Myocyte (in vitro differentiated cells): ENCODE data around the gene TCEA3. TPM values are rescaled to one million over a fixed set of nuclear protein-coding genes. Genes with fewer than 3 reads are reported as not detected.
"Not testable (repeated sequence)": the region's sequence is repeated elsewhere in the genome, so short reads cannot be mapped to it uniquely, and the experiment has no call there.

ENCODE experiments used
- DNase-seq: peaks from one replicate; pipeline ENCODE4 v3.0.0-alpha.2; 2012; ENCODE audit warnings: low read depth
- total RNA-seq: library from RNA; depleted of rRNA; stranded (reverse); fragments of >200 nt; gene quantifications from 2 replicates; pipeline ENCODE4 v1.2.3, GENCODE V29; 2014

TCEA3 gene
- total RNA-seq, 1 donor from 2014 or later, result 6.8 TPM

DNA sequence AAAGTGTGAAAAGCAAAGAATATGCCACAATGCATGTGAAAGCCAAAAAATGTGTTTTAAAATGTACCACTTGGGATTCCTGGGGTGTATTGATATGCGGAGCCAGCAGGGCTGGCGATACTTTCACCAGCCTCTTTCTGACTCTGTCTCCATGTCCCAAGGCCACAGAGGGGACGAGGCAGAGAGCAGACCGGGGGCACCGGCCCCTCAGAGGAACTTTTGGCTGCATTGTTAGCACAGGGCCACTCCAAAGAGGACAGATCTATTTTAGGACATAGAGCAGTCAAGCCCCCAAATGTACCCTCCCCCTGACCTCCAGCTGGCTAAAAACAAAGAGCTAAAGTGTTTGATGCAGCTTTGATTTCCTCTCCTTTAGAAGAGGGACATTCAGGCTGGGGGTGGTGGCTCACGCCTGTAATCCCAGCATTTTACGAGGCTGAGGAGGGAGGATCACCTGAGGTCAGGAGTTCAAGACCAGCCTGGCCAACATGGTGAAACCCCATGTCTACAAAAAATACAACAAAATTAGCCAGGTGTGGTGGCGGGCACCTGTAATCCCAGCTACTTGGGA is 29.3 kb downstream of the TCEA3 start:
- DNase-seq, result no peak

DNA sequence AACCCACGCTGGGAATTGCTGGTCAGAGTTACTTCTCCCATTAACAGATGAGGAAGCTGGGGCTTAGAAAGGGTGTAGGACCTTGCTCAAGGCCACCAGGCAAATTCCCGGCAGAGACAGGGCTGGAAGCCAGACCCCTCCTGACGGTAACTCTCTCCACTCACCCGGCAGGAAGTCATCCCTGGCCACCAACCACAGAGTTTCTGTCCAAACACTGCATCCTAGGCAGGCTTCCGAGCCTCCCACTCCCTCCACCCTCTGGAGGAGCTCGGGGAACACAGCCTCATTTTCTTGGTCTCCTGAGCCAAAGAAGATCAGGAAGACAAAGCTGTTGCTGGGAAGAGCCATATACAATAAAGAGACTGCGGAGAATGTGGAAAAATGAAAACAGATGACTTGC is 29.9 kb downstream of the TCEA3 start:
- DNase-seq, result peak; percentile 57

DNA sequence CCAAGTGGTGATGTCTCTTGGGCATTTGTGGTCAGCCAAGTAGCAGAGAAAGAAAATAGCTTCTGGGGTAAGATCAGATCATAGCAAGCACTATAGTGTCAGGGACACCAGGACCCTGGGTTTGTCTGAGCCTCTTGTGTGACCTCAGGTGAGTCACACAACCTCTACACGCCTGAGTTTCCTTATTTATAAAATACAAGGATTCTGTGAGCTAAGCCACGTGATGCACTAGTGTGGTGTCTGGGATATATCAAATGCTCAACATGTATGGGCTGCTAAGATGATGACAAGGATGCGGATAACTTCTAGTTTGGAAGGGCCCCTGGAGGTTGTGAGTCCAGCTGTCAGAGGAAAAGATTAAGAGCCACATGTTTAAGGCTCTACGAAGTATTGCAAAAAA is 30.4 kb downstream of the TCEA3 start:
- no peak for DNase-seq

DNA sequence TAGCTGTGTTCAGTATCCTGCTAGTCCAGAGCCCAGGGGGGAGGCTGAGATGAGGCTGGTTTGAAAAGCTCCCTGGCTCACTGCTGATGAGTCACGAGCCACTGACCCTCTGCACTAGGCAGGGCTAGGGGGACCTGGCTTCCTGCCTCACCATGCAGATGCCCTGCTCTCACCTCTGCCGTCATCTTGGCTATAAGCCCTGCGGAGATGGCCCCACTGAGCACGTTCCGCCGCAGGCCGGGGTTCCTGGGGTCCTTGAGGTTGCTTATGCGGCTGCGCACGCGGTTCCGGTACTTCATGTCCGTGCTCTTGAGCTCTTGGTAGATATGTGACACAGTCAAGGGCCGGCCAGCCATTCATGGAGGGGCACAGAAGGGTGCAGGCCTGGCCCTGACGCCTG is 30.8 kb downstream of the TCEA3 start:
- no peak for DNase-seq

DNA sequence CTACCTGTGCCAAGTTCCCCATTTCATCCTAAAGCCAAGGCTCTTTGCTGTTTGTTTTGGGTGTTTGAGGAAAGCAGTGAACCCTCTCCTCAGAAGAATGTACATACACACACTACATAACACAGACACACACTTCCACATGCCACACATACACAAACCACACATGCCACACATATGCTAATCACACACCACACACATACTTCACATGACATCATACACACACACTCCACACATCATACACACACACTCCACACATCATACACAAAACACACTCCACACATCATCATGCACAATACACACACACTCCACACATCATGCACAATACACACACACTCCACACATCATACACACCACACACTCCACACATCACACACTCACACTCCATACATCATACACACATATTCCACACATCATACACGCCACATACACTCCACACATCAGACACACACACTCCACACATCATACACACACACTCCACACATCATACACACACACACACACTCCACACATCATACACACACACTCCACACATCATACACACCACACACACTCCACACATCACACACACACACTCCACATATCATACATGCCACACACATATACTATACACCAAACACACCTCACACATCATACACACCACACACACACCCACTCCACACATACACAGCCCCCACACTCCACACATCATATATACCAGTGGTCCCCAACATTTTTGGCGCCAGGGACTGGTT is 32.3 kb downstream of the TCEA3 start:
- DNase-seq, result no peak

DNA sequence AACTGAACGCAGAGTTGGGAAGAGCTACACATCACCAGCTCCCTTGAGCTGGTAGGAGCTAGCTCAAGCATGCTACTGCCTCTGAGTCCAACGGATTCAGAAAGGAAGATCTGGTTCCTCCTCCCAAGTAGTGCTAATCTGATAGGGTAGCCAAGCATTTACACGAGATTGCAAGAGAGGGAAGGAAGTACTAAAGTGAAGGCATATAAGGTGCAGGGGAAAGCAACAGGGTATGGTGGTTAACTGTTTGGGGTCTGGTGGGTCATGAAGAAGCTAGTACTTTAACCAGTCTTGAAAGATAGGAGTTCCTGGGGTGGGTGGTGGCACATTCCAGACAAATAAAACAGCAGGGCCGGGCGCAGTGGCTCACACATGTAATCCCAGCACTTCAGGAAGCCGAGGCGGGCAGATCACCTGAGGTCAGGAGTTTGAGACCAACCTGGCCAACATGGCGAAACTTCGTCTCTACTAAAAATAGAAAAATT is 34.7 kb downstream of the TCEA3 start:
- no peak for DNase-seq

DNA sequence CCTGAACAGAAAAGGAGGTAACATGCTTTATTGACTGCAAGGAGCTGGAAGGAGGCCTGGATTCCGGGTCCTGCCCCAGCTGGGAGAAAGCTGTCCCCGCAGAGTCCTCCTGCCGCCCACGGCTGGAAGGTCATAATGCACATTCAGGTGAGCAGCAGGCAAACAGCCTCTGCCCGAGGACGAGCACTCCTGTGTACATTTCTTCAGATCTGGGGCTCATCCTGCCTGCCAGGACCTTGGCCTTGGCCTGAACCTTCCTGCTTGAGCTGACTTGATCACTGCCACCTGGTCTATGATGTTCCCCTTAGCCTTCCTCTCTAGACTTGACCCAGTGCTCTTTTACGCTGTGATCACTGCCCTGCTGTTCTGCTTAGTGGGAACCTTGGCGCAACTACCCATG is 37.1 kb downstream of the TCEA3 start:
- no peak for DNase-seq

DNA sequence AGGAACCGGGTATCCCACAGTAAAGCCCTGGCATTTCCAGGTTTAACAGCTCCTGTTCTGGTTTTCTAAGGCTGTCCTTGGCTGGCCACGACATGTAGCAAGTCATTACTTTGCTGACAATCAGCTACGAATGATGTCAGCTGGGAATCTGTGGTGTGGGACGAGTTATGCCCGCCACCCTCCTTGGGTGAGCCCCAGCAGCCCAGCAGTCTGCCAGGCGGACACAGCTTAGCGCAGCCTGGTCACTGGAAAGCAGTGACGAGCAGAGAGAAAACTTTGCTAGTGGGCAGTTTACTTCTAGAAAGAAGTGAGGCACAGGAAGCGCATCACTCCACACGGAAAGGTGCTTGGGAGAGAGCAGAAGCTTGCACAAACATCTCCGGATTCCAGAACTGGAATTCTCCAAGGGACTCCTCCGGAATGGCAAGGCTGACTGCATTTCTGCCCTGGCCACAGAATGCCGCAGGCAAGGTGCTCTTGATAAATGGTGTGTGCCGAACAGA is 39.4 kb downstream of the TCEA3 start:
- peak; percentile 32 for DNase-seq

DNA sequence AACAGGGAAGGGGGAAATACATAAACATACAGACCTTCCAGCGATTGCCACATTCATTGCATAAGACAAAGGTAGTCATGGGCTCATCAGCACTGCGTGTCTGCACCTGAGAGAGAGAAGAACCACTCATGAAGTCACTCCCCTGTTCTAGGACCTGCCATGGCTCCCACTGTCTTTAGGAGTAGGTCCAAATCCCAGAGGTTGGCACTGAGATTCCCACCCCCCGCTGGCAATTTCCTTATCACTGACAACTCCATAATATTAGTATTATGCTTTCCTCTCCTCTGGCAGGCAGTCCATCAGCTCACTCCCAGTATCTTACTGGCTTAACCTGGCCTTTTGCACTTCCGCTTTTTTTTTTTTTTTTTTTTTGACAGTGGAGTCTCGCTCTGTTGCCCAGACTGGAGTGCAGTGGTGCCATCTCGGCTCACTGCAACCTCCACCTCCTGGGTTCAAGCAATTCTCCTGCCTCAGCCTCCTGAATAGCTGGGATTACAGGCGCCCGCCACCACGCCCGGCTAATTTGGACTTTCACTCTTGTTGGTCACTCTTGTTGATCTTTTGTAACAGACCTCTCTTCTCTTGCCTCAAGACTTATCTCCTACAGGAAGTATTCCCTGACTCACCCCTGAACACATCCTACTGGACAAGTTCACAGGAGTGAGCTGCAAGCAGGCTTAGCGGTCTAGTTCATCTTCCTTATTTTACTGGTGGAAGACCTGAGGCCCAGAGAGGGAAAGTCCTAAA is 40.1 kb downstream of the TCEA3 start:
- DNase-seq, result no peak

DNA sequence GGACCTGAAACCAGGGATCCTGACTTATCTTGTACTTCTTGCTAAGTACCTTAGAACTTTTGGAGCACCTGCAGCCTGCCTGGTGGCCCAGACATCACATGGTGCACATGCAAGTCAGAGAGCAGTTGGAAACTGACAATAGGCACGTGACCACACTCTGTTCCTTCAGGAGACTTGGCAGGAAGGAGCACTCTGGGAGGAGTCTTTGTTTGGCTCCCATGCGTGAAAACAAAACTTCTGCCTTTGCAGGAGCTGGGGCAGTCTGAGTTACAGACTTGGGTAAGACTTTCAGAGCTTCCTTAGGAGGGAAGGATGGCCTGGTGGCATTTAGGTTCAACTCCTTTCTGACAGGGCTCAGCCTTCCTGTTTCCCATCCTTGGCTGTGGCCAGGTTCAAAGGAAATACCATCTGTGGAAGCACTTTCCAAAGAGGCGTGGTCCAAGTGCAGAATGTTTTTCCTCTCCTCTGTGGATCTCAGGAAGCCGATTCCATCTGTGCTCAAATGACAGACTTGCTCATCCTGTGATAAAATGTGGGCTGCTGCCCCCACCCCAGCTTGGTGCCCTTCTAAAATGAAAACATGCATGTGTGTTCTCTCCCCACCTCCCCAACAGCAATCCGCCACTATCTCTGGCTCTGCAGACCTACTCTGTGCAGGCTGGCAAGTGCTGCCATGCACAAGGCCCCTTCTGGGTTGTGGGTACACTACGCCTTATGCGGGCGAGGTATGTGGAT is 40.8 kb downstream of the TCEA3 start:
- DNase-seq, result no peak

DNA sequence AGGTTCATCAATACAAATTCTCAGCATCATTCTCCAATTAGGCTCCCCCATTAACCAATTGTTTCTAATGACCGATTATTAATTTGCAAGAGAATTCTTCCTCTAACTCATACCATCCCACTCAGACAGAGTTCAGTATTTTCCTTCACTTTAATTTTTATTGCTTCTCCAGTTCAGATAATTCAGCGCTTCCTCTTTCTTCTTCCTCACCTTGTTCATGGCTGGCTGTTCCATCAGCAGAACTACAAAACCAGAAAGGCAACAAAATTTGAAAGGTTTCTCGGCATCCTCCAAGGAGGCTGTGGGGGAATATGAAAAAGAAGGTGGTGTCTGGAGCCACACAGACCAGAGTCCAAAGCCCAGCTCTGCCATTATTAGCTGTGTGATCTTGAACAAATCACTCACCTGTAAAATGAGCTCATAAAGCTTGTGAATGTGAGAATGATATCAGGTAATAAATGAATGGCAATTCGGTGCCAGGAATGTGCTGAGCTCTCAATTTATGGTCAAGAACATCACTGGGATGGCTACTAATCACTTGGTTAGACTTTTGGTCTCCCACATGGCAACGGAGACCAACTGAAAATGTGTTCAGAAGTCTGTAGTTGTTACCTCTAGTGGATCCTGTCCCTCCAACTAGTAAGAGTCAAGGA is 43.2 kb downstream of the TCEA3 start:
- no peak for DNase-seq

DNA sequence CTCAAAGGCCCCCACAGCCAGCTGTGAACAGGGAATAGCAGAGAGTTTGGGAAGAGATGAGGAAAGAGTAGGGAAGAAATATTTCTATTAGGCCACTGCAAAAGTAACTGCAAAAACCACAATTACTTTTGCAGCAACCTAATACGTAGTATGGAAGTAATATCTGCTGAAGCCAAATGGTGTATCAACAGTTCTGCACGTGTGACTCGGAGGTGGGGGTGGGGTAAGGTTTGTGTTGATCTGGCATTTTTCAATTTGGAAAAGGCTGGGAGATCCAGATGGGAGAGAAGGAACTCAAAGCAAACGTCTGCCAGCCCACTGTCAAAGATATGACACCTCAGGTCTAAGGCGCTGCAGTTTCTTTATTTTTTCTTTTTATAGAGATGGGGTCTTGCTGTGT is 43.8 kb downstream of the TCEA3 start:
- no peak for DNase-seq

DNA sequence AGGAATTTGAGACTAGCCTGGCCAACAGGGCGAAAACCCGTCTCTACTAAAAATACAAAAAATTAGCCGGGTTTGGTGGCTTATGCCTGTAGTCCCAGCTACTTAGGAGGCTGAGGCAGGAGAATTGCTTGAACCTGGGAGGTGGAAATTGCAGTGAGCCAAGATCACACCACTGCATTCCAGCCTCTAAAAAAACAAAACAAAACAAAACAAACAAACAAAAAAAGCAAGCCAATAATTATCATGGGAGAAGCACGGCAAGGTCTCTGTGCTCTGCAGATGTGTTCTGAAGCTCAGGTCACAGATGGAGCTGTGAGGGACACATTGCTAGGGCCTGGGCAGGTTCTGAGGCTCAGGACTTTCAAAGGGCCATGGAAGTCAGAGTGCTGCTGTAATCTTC is 44.3 kb downstream of the TCEA3 start:
- DNase-seq, result not testable (repeated sequence)

DNA sequence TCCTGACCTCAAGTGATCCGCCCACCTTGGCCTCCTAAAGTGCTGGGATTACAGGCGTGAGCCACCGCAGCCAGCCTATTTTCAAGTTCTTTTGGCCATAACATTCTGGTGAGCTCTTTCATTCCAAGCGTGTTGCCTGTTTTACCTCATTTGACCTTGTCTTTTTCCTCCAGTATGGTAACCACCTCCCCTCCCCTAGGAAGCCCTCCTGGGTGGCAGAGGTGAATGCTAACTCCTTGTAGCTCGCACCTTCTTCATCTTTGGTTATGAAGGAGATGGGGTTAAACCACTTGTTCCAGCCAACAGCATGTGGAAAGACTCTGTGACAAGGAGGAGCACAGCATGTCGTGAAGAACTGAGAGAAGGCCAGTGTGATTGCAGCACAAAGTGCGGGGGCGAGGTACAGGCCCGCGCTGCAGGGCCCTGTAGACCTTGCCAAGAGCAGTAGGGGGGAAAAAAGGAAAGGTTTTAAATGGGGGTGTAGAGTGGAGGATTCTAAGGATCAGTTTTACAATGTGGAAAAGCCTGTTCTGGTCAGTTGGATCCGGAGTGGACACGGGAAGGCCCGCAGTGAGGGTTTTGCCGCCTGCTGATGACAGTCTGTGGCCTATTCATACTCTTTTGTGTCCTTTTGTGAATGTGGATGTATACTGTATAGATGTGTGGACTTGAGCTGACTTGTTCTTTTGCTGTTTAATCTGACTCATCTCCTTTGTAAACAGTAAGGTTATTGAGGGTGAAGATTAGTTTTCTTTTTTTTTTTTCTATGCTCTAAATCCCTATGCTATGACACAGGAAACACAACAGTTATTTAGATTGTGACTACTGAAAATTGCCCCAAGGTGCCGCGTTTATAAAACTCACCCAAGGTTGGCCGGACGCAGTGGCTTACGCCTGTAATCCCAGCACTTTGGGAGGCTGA is 47.4 kb downstream of the TCEA3 start:
- DNase-seq, result peak; percentile 42

DNA sequence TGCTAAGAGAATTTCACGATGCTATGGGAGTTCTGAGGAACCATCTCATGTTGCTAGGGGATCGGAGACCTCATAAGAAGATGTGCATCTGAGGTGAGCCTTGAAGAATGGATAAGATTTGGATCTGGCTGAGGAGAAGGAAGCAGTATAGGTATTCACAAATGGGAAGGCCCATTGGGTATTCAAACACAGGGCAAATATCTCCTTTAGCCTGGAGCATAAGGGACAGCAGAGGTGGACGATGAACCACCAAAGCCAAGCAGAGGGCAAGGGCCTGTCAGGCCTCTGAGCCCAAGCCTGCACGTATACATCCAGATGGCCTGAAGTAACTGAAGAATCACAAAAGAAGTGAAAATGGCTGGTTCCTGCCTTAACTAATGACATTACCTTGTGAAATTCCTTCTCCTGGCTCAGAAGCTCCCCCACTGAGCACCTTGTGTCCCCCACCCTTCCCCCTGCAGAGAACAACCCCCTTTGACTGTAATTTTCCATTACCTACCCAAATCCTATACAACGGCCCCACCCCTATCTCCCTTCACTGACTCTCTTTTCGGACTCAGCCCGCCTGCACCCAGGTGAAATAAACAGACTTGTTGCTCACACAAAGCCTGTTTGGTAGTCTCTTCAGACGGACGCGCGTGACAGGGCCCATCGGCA is 50.3 kb downstream of the TCEA3 start:
- not testable (repeated sequence) for DNase-seq

DNA sequence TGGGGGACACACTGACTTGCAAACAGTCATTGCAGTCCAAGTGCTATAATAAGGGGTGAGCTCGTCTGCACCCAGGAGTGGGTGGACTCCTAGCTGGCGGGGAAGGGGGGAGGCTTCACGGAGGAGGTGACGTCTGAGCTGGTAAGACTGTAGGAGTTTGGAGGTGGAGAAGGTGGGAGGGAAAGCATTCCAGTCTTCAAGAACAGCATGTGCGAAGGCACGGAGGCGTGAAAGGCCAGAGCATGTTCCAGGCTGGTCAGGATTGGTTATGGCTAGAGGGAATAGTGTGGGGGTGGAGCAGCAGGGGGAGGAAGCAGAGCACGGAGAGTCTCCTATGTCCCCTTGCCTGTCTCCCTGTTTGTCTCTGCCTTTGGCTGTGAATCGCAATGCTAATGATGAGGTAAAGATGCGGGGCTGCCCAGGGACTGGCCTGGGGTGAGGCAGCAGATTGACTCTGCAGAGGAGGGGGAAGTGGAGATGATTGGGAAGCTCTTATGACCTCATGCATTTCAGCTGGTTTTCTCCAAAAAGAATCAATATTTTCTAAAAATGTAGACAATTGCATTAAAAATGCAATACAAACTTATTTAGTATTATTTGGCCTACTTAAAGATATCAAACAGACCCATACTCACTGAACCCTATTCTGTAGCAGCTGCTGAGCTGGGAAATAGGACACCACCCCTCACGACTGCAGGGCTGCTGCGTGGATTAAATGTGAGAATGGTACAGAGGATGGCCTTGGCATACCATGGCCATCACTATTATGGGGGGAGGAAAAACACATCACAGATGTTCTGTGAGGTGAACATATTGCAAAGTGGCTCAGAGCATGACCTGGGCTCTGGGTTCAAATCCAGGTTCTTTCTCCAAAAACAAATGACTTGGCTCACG is 52.3 kb downstream of the TCEA3 start:
- DNase-seq, result peak; percentile 32

DNA sequence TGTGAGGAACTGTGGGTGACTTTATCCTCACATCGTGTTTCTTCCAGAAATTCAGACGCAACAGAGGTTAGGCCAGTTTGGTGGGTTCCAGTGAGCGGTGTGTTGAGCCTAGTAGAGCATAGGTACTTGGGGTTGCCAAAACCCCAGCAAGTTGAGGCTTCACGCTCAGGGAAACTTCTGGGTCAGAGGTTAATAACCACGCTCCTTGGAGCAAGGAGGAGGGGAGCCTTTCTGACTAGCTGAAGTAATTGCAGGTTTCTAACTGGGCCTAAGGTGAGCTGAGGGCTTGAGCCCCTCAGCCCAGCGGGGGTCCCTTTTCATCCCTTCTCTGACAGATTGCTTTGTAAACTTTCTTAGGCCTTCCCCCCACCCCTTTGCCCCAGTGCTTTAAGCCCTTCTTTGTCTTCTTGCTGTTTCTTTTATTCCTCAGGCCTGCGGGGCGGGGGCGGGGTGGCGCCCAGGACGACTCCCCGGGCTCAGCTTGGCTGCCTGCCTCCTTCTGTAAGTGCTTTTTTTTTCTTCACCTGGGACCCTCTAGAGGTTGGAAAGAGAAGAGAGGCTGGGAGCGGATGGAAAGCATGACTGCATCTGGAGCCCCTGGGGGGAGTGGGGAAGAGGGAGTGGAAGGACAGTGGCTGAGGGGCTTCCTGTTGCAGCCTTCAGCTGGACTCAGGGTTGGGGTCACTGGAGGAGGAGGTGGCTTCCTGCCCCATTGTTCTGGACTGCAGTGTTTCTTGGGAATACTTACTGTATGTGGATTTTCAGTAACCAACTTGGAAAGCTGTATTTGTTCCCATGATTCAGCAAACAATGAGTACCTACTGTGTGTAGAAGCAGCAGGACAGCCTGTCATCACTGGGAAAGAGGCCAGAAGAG is 53.6 kb downstream of the TCEA3 start:
- no peak for DNase-seq
